AG04450 (cell line): ENCODE measurements around the gene MTRFR. TPM values are rescaled to one million over a fixed set of nuclear protein-coding genes. Genes with fewer than 3 reads are reported as not detected.

Experiments
- CTCF ChIA-PET: fragments of 300-600, 350-600 bp; formaldehyde crosslinking; extraction: SDS; loops from one replicate; lab custom pipeline; 2022; ENCODE audit warnings: antibody characterized with exemption, inconsistent platforms; lab: Charles Lee
- POLR2A ChIA-PET: fragments of 350-600 bp; formaldehyde crosslinking; extraction: SDS; loops from one replicate; lab custom pipeline; 2021; ENCODE audit warnings: antibody characterized with exemption, inconsistent platforms; lab: Yijun Ruan, JAX
- DNase-seq: peaks from one replicate; pipeline ENCODE4 v3.0.0-alpha.2; 2011; ENCODE audit warnings: low read depth, low spot score
- H3K27ac ChIP-seq: one replicate; pipeline ENCODE4 v1.5.1; 2012; ENCODE audit warnings: low read depth, low read length, control low read depth
- H3K27me3 ChIP-seq: one replicate; pipeline ENCODE4 v1.6.0; 2012; ENCODE audit warnings: low read length; ENCODE audit not compliant: control insufficient read depth, insufficient read depth
- H3K4me3 ChIP-seq: 2 replicates; pipeline ENCODE4 v1.5.1; 2011; ENCODE audit warnings: mild to moderate bottlenecking, low read depth, low read length, control low read depth
- H3K9me3 ChIP-seq: 2 replicates; pipeline ENCODE4 v1.5.1; 2012; ENCODE audit warnings: low read length; ENCODE audit not compliant: control insufficient read depth, insufficient read depth
- polyA plus RNA-seq: library from polyadenylated mRNA; depleted of rRNA; stranded (reverse); fragments of >200 nt; gene quantifications from 2 replicates; pipeline ENCODE4 v1.2.3, GENCODE V29; 2011
- TF ChIP-seq, protein P1 (sequence below): IDR thresholded peaks from 2 replicates; pipeline ENCODE4 v1.5.1; 2011; ENCODE audit warnings: low read depth, low read length, control low read depth, inconsistent platforms

MTRFR gene
- polyA plus RNA-seq, 1 experiment = 9.4 TPM

GRCh38 chr12:123223241-123223668 lies 10.0 kb upstream of the MTRFR start:
- Histone ChIP-seq H3K27ac (no peak overlapping the region), H3K27me3 (no peaks in the 10 kb centered on the region), H3K9me3 (no peaks in the 10 kb centered on the region), H3K4me3 (no peak overlapping the region)
- CTCF ChIA-PET = no interaction called here
- POLR2A ChIA-PET = interaction anchor here (4.1 kb wide), 1 partner anchor 9 kb away, joined by 14 read pairs; the partner anchor contains the start of genes MPHOSPH9 and MTRFR
- DNase-seq = no peak
- TF ChIP-seq, protein P1, sequence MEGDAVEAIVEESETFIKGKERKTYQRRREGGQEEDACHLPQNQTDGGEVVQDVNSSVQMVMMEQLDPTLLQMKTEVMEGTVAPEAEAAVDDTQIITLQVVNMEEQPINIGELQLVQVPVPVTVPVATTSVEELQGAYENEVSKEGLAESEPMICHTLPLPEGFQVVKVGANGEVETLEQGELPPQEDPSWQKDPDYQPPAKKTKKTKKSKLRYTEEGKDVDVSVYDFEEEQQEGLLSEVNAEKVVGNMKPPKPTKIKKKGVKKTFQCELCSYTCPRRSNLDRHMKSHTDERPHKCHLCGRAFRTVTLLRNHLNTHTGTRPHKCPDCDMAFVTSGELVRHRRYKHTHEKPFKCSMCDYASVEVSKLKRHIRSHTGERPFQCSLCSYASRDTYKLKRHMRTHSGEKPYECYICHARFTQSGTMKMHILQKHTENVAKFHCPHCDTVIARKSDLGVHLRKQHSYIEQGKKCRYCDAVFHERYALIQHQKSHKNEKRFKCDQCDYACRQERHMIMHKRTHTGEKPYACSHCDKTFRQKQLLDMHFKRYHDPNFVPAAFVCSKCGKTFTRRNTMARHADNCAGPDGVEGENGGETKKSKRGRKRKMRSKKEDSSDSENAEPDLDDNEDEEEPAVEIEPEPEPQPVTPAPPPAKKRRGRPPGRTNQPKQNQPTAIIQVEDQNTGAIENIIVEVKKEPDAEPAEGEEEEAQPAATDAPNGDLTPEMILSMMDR = no peak

- H3K4me3 ChIP-seq = no peak overlapping the region
- CTCF ChIA-PET = interaction anchor here (0.7 kb wide), 1 partner anchor 13 kb away, joined by 4 read pairs; no protein-coding TSS in a partner anchor
- TF ChIP-seq, protein P1 = no peak
- no peak overlapping the region for H3K27ac ChIP-seq
- POLR2A ChIA-PET = interaction anchor here (0.7 kb wide), 1 partner anchor 33 kb away, joined by 4 read pairs; no protein-coding TSS in a partner anchor
- H3K9me3 ChIP-seq = no peaks in the 10 kb centered on the region
- no peak for DNase-seq
- no peaks in the 10 kb centered on the region for H3K27me3 ChIP-seq
Observed at GRCh38 chr12:123225443-123225842, 7.8 kb upstream of the MTRFR start.

- Histone ChIP-seq H3K4me3 (no peak overlapping the region), H3K27me3 (no peaks in the 10 kb centered on the region), H3K9me3 (no peaks in the 10 kb centered on the region; the same call in 1 of the 2 replicates), H3K27ac (no peak overlapping the region)
- CTCF ChIA-PET = interaction anchor here (0.5 to 1.9 kb wide), 2 partner anchors 10 to 77 kb away, joined by 3 to 15 read pairs; no protein-coding TSS in a partner anchor
- no peak for DNase-seq
- TF ChIP-seq, protein P1 = no peak
- POLR2A ChIA-PET = no interaction called here
Observed at GRCh38 chr12:123227581-123228258, 5.5 kb upstream of the MTRFR start.

- TF ChIP-seq, protein P1 = no peak
- POLR2A ChIA-PET = interaction anchor here (0.5 kb wide), 1 partner anchor 255 kb away, joined by 3 read pairs; no protein-coding TSS in a partner anchor
- no peak for DNase-seq
- CTCF ChIA-PET = interaction anchor here (0.6 to 1.9 kb wide), 2 partner anchors 9 to 16 kb away, joined by 5 to 15 read pairs; no protein-coding TSS in a partner anchor
- Histone ChIP-seq H3K9me3 (no peaks in the 10 kb centered on the region; the same call in 1 of the 2 replicates), H3K4me3 (no peak overlapping the region), H3K27me3 (no peaks in the 10 kb centered on the region), H3K27ac (no peak overlapping the region)
Observed at GRCh38 chr12:123229051-123229450, 4.2 kb upstream of the MTRFR start.

DNA sequence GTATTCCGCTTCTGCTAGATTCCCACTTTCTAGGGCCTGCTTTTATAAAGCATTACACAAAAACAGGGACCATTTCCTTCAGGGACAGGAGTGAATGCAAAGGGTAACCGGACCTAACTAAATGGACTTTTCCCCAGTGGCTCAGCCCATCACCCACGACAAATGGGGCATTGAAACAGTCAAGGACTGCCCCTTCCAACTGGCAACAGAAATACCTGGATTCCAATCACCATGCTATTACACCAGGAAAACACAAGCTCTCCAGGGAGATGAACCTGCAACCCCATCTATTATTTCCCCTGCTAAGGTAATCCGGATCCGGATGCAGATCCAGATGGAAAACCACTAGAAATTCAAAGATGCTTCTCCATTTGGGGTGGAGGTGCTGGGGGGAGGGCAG lies 1.3 kb upstream of the MTRFR start:
- ChIA-PET POLR2A (interaction anchor here (0.6 to 2.5 kb wide), 17 partner anchors 10 to 460 kb away, joined by 3 to 56 read pairs (median 5); partner anchors contain the start of genes ABCB9 and ARL6IP4), CTCF (interaction anchor here (0.6 to 3.0 kb wide), 4 partner anchors 71 to 214 kb away, joined by 3 to 25 read pairs (median 4); no protein-coding TSS in a partner anchor)
- DNase-seq = no peak
- peak overlapping the region; percentile 90 for H3K4me3 ChIP-seq
- TF ChIP-seq, protein P1 = no peak
- no peaks in the 10 kb centered on the region for H3K27me3 ChIP-seq
- no peaks in the 10 kb centered on the region; the same call in 1 of the 2 replicates for H3K9me3 ChIP-seq
- H3K27ac ChIP-seq = no peak overlapping the region
